ENCODE data around the gene RALB.

Gene RALB

GRCh38 chr2:120330946-120331822, 78.5 kb downstream of the RALB start:
- no peak for DNase-seq (ENCODE audit: low read depth in 3 of 3, low spot score in 1 of 3)

- DNase-seq (ENCODE audit: low read depth in 3 of 3, low spot score in 1 of 3): no peak
Observed at GRCh38 chr2:120331903-120332302, 79.3 kb downstream of the RALB start.

DNA sequence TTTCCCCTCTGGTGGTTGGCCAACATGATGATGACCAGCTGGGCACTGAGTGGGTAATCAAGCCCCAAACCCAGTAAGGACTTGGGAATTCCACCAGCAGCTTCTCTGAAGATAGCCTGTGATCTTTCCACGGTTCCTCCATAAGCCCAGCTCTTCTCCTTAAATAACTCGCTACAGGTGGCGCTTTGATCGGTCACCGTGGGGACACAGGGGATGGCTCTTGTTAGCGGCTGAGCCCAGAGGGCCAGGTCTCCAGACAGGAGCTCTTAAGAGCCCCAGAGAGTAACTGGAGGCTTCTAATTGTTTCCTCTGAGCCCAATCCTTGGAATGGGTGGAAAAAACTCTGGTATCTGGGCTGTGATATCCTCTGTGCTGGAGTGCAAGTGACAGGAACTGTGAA, 79.7 kb downstream of the RALB start:
- no peak for DNase-seq (ENCODE audit: low read depth in 3 of 3, low spot score in 1 of 3)

GRCh38 chr2:120334068-120334467, 81.4 kb downstream of the RALB start:
- no peak for DNase-seq (ENCODE audit: low read depth in 3 of 3, low spot score in 1 of 3)

DNA sequence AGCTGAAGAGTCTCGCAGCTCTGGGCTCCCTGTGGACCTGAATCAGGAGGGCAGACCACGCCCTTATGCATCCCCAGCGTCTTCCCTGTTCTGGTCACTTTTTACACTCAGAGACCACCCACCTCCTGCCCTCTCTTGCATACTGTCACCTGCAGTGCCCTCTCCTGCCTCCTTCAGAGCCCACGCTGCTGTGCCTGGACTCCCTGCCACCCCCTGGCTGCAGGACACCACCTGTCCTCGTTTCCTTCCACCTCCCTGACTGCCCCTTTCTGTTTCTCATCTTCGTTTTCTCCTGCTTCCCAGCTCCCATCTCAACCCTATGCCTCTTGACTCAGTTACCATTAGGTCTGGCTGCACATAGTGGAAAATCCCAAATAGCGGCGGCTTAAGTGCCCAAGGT, 84.1 kb downstream of the RALB start:
- no peak for DNase-seq (ENCODE audit: low read depth in 3 of 3, low spot score in 1 of 3)

GRCh38 chr2:120338015-120338414, 85.4 kb downstream of the RALB start:
- no peak for DNase-seq (ENCODE audit: low read depth in 3 of 3, low spot score in 1 of 3)

GRCh38 chr2:120341977-120342376, 89.3 kb downstream of the RALB start:
- no peak for DNase-seq (ENCODE audit: low read depth in 3 of 3, low spot score in 1 of 3)

GRCh38 chr2:120342446-120342845, 89.8 kb downstream of the RALB start:
- no peak for DNase-seq (ENCODE audit: low read depth in 3 of 3, low spot score in 1 of 3)

GRCh38 chr2:120343100-120343432, 90.4 kb downstream of the RALB start:
- no peak for DNase-seq (ENCODE audit: low read depth in 3 of 3, low spot score in 1 of 3)

DNA sequence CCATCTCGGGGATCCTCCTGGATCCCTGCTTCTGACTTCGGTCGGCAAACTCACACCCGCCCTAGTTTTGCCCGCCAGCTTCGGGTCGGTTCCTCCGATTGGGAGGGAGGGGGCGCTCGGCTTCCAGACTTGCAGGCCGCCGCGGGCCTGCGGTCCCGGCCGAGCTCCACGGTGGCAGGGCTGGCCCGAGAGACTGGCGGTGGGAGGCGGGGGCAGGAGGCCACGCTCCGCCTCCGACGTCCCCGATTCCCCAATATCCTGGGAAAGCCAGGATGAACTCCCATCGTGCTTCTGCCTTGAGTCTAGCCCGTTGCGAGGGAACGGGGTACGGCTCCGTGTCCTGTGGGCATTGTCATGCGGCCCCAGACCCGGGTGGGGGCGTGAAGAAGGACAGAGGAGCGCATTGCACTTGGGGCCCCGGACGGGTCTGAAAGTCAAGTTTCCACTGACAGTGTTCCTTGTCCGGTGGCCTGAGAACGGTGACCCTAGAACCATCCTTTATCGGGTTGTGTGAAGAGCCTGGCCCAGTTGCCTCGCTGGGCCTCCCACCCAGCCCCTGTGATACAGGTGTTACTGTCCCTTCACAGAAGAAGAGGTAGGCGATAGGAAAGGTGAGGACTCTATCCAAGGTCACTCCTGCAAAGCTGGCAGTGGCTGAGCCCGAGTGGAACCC, 90.9 kb downstream of the RALB start:
- DNase-seq (ENCODE audit: low read depth in 3 of 3, low spot score in 1 of 3): peak in 2 of 3 donors; percentile 27 to 41
